K562 (cell line): Measurements from ENCODE around the gene JAKMIP1. TPM values are rescaled to one million over a fixed set of nuclear protein-coding genes. Genes with fewer than 3 reads are reported as not detected.
A peak's percentile ranks its signal among the peaks of the same experiment; 100 is the strongest.

ENCODE experiments used
- ATAC-seq: fragments of 200-7000 bp; cut with Tn5 transposase; 3 replicates; pipeline ENCODE4 v1.9.1; 2020; ENCODE audit warnings: moderate library complexity
- BruUV-seq: library from RNA; stranded (reverse); fragments of 400-500 nt; replicated peaks from 2 replicates; lab custom pipeline; 2021; lab: Mats Ljungman, UMichigan
- CTCF ChIA-PET: fragments of 300-600 bp; formaldehyde crosslinking; extraction: SDS; loops from one replicate; lab custom pipeline; 2021; ENCODE audit warnings: low intra/inter-chr PET ratio; lab: Yijun Ruan, JAX
- POLR2A ChIA-PET: fragments of 300-600, 350-650 bp; sonication (Branson Sonifier 250); formaldehyde crosslinking; extraction: SDS; loops from one replicate; lab custom pipeline; 2021; ENCODE audit warnings: antibody characterized with exemption, inconsistent platforms; lab: Yijun Ruan, JAX
- DNase-seq, 4 experiments: peaks; one replicate each; pipeline versions ENCODE4 v3.0.0 to v3.0.0-alpha.2; 2011 to 2018; ENCODE audit warnings: low spot score in 3 of 4, mixed read lengths in 3 of 4; ENCODE audit errors: extremely low read depth in 1 of 4
- FAIRE-seq: peaks from 2 replicates; lab custom pipeline; 2011; peaks lifted over from hg19 to GRCh38; lab: Jason Lieb, UNC
- H2AFZ ChIP-seq: 2 replicates; pipeline ENCODE4 v1.6.0; 2011; ENCODE audit warnings: low read depth, low read length, control low read depth, inconsistent platforms
- H3K27ac ChIP-seq: fragments of 200-600 bp; 3 replicates; pipeline ENCODE4 v1.8.0; 2011; ENCODE audit warnings: low read depth, mild to moderate bottlenecking, control low read depth, inconsistent platforms, low read length, moderate library complexity, mixed read lengths; ENCODE audit errors: extremely low read depth
- H3K27me3 ChIP-seq, 2 experiments: fragments of 300-600 bp in 1 of 2; 2 replicates in 1 of 2; 3 replicates in 1 of 2; pipeline versions ENCODE4 v1.6.0 to v1.8.0; 2011; ENCODE audit warnings: inconsistent platforms in 2 of 2, low read length in 2 of 2, mild to moderate bottlenecking in 1 of 2, mixed read lengths in 1 of 2, moderate library complexity in 1 of 2; ENCODE audit not compliant: control insufficient read depth in 2 of 2, insufficient read depth in 2 of 2
- H3K36me3 ChIP-seq: fragments of 300-600 bp; 3 replicates; pipeline ENCODE4 v1.8.0; 2011; ENCODE audit warnings: mild to moderate bottlenecking, low read length, inconsistent platforms; ENCODE audit not compliant: control insufficient read depth, insufficient read depth
- H3K4me1 ChIP-seq, 2 experiments: fragments of 200-600 bp in 1 of 2; replicated peaks in 1 of 2; 2 replicates in 1 of 2; 3 replicates in 1 of 2; pipeline versions ENCODE4 v1.5.1 to v1.8.0; 2011; ENCODE audit warnings: inconsistent platforms in 2 of 2, low read length in 2 of 2, mild to moderate bottlenecking in 1 of 2, mixed read lengths in 1 of 2, moderate library complexity in 1 of 2; ENCODE audit not compliant: control insufficient read depth in 2 of 2, insufficient read depth in 2 of 2
- H3K4me2 ChIP-seq: 2 replicates; pipeline ENCODE4 v1.6.1; 2011; ENCODE audit warnings: low read length, control low read depth, inconsistent platforms, mixed read lengths; ENCODE audit not compliant: insufficient read depth
- H3K4me3 ChIP-seq: fragments of 200-600 bp; sonication (generic), shearing (Covaris generic); 2 replicates; pipeline ENCODE4 v1.5.1; 2016; ENCODE audit warnings: control low read depth, inconsistent platforms
- H3K79me2 ChIP-seq: fragments of 200-600 bp; 3 replicates; pipeline ENCODE4 v1.8.0; 2011; ENCODE audit warnings: low read length, inconsistent platforms; ENCODE audit not compliant: control insufficient read depth, insufficient read depth
- H3K9ac ChIP-seq, 2 experiments: 2 replicates each; pipeline versions ENCODE4 v1.6.0 to v1.6.1; 2011; ENCODE audit warnings: low read depth in 2 of 2, low read length in 2 of 2, control low read depth in 1 of 2, inconsistent platforms in 1 of 2, mild to moderate bottlenecking in 1 of 2, mixed read lengths in 1 of 2; ENCODE audit not compliant: insufficient read depth in 1 of 2
- H3K9me1 ChIP-seq: one replicate; pipeline ENCODE4 v1.6.0; 2011; ENCODE audit warnings: inconsistent platforms, mild to moderate bottlenecking, low read length, moderate library complexity; ENCODE audit not compliant: control insufficient read depth, insufficient read depth
- H3K9me3 ChIP-seq: replicated peaks from 2 replicates; pipeline ENCODE4 v1.5.1; 2011; ENCODE audit warnings: low read depth, low read length, inconsistent platforms; ENCODE audit not compliant: control insufficient read depth, insufficient read depth
- H4K20me1 ChIP-seq: replicated peaks from 2 replicates; pipeline ENCODE4 v1.6.1; 2011; ENCODE audit warnings: low read length, inconsistent platforms, mixed read lengths; ENCODE audit not compliant: control insufficient read depth, insufficient read depth
- EHMT2 ChIP-seq: fragments of 450-650 bp; IDR thresholded peaks from 2 replicates; pipeline ENCODE4 v1.6.1; 2018; ENCODE audit warnings: antibody characterized with exemption
- MIER1 ChIP-seq: fragments of 450-650 bp; IDR thresholded peaks from 2 replicates; pipeline ENCODE4 v1.6.1; 2016; ENCODE audit warnings: antibody characterized with exemption, mild to moderate bottlenecking, low read depth
- REST ChIP-seq, 2 experiments: fragments of 450-650 bp; formaldehyde crosslinking in 1 of 2; IDR thresholded peaks; 2 replicates each; pipeline versions ENCODE4 v1.4.0 to v1.6.1; 2014 to 2020; ENCODE audit warnings: mild to moderate bottlenecking in 2 of 2, borderline replicate concordance in 1 of 2, low read depth in 1 of 2
- TBP ChIP-seq: optimal IDR thresholded peaks from 2 replicates; pipeline ENCODE3; 2011; ENCODE audit warnings: low read depth, low read length, improper control_type of control experiment
- ZKSCAN1 ChIP-seq: fragments of 150-350 bp; IDR thresholded peaks from 2 replicates; pipeline ENCODE4 v1.6.1; 2016; ENCODE audit warnings: low read depth, low read length
- WGBS: fragments of 100-300 bp; shearing (Covaris generic); methylation state at CpG from one replicate; pipeline ENCODE4 v1.1.6; 2016; ENCODE audit warnings: low coverage, mixed read lengths; ENCODE audit not compliant: insufficient coverage; ENCODE audit errors: missing lambda C conversion rate; 5-methylcytosine and 5-hydroxymethylcytosine counted together
- in situ Hi-C: fragments of 300-500 bp; cut with MboI; formaldehyde crosslinking; loops from 4 replicates; pipeline ENCODE4 v1.15.0; 2018; ENCODE audit warnings: inconsistent platforms, mixed read lengths
- intact Hi-C: fragments of 100-400 bp; cut with micrococcal nuclease; formaldehyde crosslinking; loops from 2 replicates; pipeline ENCODE4 v1.14.2; 2022
- polyA plus RNA-seq, 8 experiments: library from polyadenylated mRNA; depleted of rRNA in 4 of 8; stranded (reverse) in 5 of 8; unstranded in 3 of 8; fragments of >200 nt; fragmentation: Nextera tagmentation in 2 of 8; fragmentation: Illumina TruSeq in 1 of 8; extraction: Ambion mirVana in 2 of 8; extraction: Trizol in 1 of 8; gene quantifications; 2 replicates each; pipeline versions ENCODE4 v1.2.1 to v1.2.3, GENCODE V29; 2011 to 2014; ENCODE audit warnings: inconsistent platforms in 1 of 8, missing spikeins in 1 of 8
- total RNA-seq, 7 experiments: library from RNA; depleted of rRNA in 6 of 7; stranded (reverse); fragments of >200 nt in 6 of 7; fragmentation: Illumina TruSeq in 2 of 7; extraction: Trizol in 2 of 7; gene quantifications; 2 replicates each; pipeline versions ENCODE4 v1.2.1 to v1.2.3, GENCODE V29; 2011 to 2021; ENCODE audit warnings: low replicate concordance in 1 of 7
- TF ChIP-seq, protein P1 (sequence below): fragments of 450-650 bp; IDR thresholded peaks from one replicate; pipeline ENCODE4 v1.6.1; 2018; ENCODE audit warnings: mild to moderate bottlenecking, moderate library complexity; ENCODE audit not compliant: partially characterized antibody
- TF ChIP-seq, protein P2 (sequence below), 2 experiments: fragments of 450-650 bp; conservative IDR thresholded peaks; 2 replicates each; pipeline ENCODE4 v1.6.1; 2017; ENCODE audit warnings: mild to moderate bottlenecking in 2 of 2, moderate library complexity in 2 of 2

The JAKMIP1 gene
- total and polyA plus RNA-seq, 9 of the 15 experiments (the other 6 are each of a cell fraction or from before 2014, with no cell fraction given): not detected

DNA sequence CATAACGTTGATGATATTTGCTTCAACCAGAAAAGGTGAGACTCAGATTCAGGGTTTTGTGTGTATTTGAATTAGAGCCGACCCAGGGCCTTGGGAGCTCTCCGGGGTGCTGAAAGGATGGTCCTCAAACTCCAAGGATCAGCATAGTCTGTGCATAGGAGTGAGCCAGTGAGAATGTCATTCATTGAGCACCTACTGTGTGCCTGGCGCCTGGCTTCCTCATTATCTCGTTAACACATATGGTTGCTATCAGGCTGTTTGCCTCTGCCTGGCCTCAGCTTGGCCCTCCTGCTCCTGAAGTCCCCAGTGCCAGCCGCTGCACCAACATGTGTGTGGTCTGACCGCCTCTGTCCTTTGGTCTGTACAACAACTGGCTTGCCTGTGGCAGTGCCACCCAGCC lies 25.1 kb upstream of the JAKMIP1 start:
- Histone ChIP-seq H3K9me3 (no peaks in the 10 kb centered on the region), H3K4me3 (no peak overlapping the region), H3K36me3 (no peaks in the 10 kb centered on the region), H3K9ac (no peak overlapping the region), H4K20me1 (no peaks in the 10 kb centered on the region), H3K9me1 (no peaks in the 10 kb centered on the region), H3K4me1 (peaks cover 0 to 3% of the 10 kb centered on the region in 2 experiments; a peak in 1 of 5 replicates), H3K27me3 (no peaks in the 10 kb centered on the region; a peak in 1 of 5 replicates), H3K79me2 (no peaks in the 10 kb centered on the region), H2AFZ (no peak overlapping the region), H3K27ac (no peak overlapping the region), H3K4me2 (no peak overlapping the region)
- ATAC-seq: 0 out of 3 replicates have a peak, but pooled peaks have one; percentile 43
- WGBS: 3% methylated on average over 7 of the region's 7 CpGs
- in situ Hi-C loops: no loop called here
- TF ChIP-seq ZKSCAN1 (peak; percentile 74; the same call in 1 of the 2 replicates), REST (IDR thresholded peaks at IDR 0.05; ENCODE audit: borderline replicate concordance) (peak; percentile 97), REST (CRISPR knock-in tag; IDR thresholded peaks at IDR 0.05; ENCODE audit: low read depth) (peak; percentile 89), MIER1 (peak; percentile 82), EHMT2 (peak; percentile 92), TBP (no peak)
- TF ChIP-seq, protein P1, sequence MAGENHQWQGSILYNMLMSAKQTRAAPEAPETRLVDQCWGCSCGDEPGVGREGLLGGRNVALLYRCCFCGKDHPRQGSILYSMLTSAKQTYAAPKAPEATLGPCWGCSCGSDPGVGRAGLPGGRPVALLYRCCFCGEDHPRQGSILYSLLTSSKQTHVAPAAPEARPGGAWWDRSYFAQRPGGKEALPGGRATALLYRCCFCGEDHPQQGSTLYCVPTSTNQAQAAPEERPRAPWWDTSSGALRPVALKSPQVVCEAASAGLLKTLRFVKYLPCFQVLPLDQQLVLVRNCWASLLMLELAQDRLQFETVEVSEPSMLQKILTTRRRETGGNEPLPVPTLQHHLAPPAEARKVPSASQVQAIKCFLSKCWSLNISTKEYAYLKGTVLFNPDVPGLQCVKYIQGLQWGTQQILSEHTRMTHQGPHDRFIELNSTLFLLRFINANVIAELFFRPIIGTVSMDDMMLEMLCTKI: no peak
- TF ChIP-seq, protein P2, sequence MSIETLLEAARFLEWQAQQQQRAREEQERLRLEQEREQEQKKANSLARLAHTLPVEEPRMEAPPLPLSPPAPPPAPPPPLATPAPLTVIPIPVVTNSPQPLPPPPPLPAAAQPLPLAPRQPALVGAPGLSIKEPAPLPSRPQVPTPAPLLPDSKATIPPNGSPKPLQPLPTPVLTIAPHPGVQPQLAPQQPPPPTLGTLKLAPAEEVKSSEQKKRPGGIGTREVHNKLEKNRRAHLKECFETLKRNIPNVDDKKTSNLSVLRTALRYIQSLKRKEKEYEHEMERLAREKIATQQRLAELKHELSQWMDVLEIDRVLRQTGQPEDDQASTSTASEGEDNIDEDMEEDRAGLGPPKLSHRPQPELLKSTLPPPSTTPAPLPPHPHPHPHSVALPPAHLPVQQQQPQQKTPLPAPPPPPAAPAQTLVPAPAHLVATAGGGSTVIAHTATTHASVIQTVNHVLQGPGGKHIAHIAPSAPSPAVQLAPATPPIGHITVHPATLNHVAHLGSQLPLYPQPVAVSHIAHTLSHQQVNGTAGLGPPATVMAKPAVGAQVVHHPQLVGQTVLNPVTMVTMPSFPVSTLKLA (conservative IDR thresholded peaks at IDR 0.05): no peak
- intact Hi-C loops: no loop called here
- DNase-seq: peak in 3 of 4 experiments; percentile 15 to 35 (median 23)
- BruUV-seq: no TSS peak
- POLR2A ChIA-PET: interaction anchor here (0.8 kb wide), 1 partner anchor 21 kb away, joined by 4 read pairs; no protein-coding TSS in a partner anchor
- FAIRE-seq: no peak
- CTCF ChIA-PET: no interaction called here
